ENCODE measurements around the gene PAOX.

GRCh38 chr10:133396035-133396624, 17.1 kb downstream of the PAOX start:
- TF ChIP-seq, protein P1, sequence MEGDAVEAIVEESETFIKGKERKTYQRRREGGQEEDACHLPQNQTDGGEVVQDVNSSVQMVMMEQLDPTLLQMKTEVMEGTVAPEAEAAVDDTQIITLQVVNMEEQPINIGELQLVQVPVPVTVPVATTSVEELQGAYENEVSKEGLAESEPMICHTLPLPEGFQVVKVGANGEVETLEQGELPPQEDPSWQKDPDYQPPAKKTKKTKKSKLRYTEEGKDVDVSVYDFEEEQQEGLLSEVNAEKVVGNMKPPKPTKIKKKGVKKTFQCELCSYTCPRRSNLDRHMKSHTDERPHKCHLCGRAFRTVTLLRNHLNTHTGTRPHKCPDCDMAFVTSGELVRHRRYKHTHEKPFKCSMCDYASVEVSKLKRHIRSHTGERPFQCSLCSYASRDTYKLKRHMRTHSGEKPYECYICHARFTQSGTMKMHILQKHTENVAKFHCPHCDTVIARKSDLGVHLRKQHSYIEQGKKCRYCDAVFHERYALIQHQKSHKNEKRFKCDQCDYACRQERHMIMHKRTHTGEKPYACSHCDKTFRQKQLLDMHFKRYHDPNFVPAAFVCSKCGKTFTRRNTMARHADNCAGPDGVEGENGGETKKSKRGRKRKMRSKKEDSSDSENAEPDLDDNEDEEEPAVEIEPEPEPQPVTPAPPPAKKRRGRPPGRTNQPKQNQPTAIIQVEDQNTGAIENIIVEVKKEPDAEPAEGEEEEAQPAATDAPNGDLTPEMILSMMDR (conservative IDR thresholded peaks at IDR 0.05 in 1 of 2, IDR thresholded peaks at IDR 0.05 in 1 of 2; ENCODE audit: low read depth in 1 of 2, low read length in 2 of 2), result no peak
- TF ChIP-seq EZH2 (IDR thresholded peaks at IDR 0.05; ENCODE audit: low read length, missing control alignments), result no peak
